Measurements from ENCODE around the gene MRTFA.

- TF ChIP-seq CTCF (IDR thresholded peaks at IDR 0.05) (no peak), POLR2A (IDR thresholded peaks at IDR 0.05) (no peak)
Measured at GRCh38 chr22:40593460-40594273, 42.9 kb downstream of the MRTFA start.

Data from adrenal gland (tissue), 5 donors.